Measurements from ENCODE around the gene FAM177B.

DNA sequence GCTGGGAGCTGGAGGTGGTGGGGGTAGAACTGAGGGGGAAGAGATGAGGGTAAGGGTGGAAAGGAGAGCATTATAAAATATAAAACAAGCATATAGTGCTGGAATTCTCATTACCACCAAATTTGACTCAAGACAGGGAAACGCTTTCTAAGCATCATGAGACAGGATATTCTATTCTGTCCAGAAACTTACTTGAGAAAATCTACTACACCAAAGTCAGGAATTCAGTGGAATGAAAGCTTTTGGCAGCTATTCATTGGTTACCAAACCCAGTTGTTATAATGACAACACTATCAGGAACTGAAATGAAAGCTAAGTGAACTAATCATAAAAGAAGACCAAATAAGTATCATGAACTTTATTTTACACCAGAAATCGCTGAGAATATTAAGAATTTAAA lies 39.2 kb upstream of the FAM177B start:
- TF ChIP-seq EZH2 (IDR thresholded peaks at IDR 0.05) (no peak), POLR2AphosphoS5 (IDR thresholded peaks at IDR 0.05; ENCODE audit: borderline replicate concordance, low read depth, low read length) (no peak)
